CD14-positive monocyte (primary cell): ENCODE results near the gene HTR1E. TPM values are rescaled to one million over a fixed set of nuclear protein-coding genes. Genes with fewer than 3 reads are reported as not detected.

Experiments used
- DNase-seq, 3 donors: peaks; one replicate each; pipeline ENCODE4 v3.0.0-alpha.2; 2011 to 2022
- H2AFZ ChIP-seq: 2 replicates; pipeline ENCODE4 v1.6.0; 2012; ENCODE audit warnings: mild to moderate bottlenecking, low read depth, low read length, inconsistent platforms; ENCODE audit not compliant: insufficient read depth, poor library complexity, severe bottlenecking
- H3K27ac ChIP-seq, 2 donors: 1 replicate in 1 of 2; 2 replicates in 1 of 2; pipeline ENCODE4 v1.5.1; 2012 to 2013; ENCODE audit warnings: low read length in 2 of 2, control low read depth in 1 of 2, inconsistent platforms in 1 of 2, low read depth in 1 of 2, mild to moderate bottlenecking in 1 of 2
- H3K27me3 ChIP-seq, 2 donors: one replicate each; pipeline versions ENCODE4 v1.6.0 to v1.6.1; 2011 to 2013; ENCODE audit warnings: low read length in 2 of 2; ENCODE audit not compliant: control insufficient read depth in 2 of 2, insufficient read depth in 2 of 2
- H3K36me3 ChIP-seq, 2 donors: replicated peaks in 1 of 2; 1 replicate in 1 of 2; 2 replicates in 1 of 2; pipeline versions ENCODE4 v1.5.1 to v1.6.1; 2012 to 2013; ENCODE audit warnings: low read length in 2 of 2, control low read depth in 1 of 2, inconsistent platforms in 1 of 2, mild to moderate bottlenecking in 1 of 2; ENCODE audit not compliant: insufficient read depth in 2 of 2, control insufficient read depth in 1 of 2
- H3K4me1 ChIP-seq, 2 donors: 1 replicate in 1 of 2; 2 replicates in 1 of 2; pipeline versions ENCODE4 v1.5.1 to v1.6.1; 2012 to 2013; ENCODE audit warnings: low read length in 2 of 2, control low read depth in 1 of 2, inconsistent platforms in 1 of 2, mild to moderate bottlenecking in 1 of 2, moderate library complexity in 1 of 2; ENCODE audit not compliant: insufficient read depth in 2 of 2, control insufficient read depth in 1 of 2
- H3K4me2 ChIP-seq: replicated peaks from 2 replicates; pipeline ENCODE3; 2012; ENCODE audit warnings: low read length, moderate library complexity, mild to moderate bottlenecking; ENCODE audit not compliant: poor library complexity, severe bottlenecking; ENCODE audit errors: extremely low read depth
- H3K4me3 ChIP-seq, 3 experiments: fragments of 200-600 bp in 1 of 3; sonication (generic) in 1 of 3; replicated peaks in 1 of 3; 1 replicate in 2 of 3; 2 replicates in 1 of 3; pipeline ENCODE4 v1.5.1; 2011 to 2013; ENCODE audit warnings: low read length in 3 of 3, mild to moderate bottlenecking in 3 of 3, control low read depth in 2 of 3, low read depth in 2 of 3, inconsistent platforms in 1 of 3, moderate library complexity in 1 of 3
- H3K79me2 ChIP-seq: 2 replicates; pipeline ENCODE4 v1.6.0; 2012; ENCODE audit warnings: mild to moderate bottlenecking, control low read depth, inconsistent platforms, low read length, moderate library complexity; ENCODE audit not compliant: insufficient read depth
- H3K9ac ChIP-seq: 2 replicates; pipeline ENCODE4 v1.6.0; 2017; ENCODE audit warnings: low read length, mild to moderate bottlenecking; ENCODE audit not compliant: insufficient read depth, poor library complexity, severe bottlenecking
- H3K9me3 ChIP-seq, 2 donors: replicated peaks in 1 of 2; 1 replicate in 1 of 2; 2 replicates in 1 of 2; pipeline versions ENCODE4 v1.5.1 to v1.6.1; 2012 to 2013; ENCODE audit warnings: low read length in 2 of 2, control low read depth in 1 of 2; ENCODE audit not compliant: control insufficient read depth in 1 of 2, insufficient read depth in 1 of 2
- H4K20me1 ChIP-seq: 2 replicates; pipeline ENCODE4 v1.6.0; 2012; ENCODE audit warnings: mild to moderate bottlenecking, low read length, control low read depth, moderate library complexity; ENCODE audit not compliant: insufficient read depth
- H3K27ac Mint-ChIP-seq, 7 donors: one replicate each; pipeline ENCODE4 v1.8.0; 2020; ENCODE audit warnings: mild to moderate bottlenecking in 7 of 7, mixed read lengths in 7 of 7, moderate library complexity in 6 of 7, inconsistent platforms in 2 of 7
- H3K27me3 Mint-ChIP-seq, 3 donors: one replicate each; pipeline ENCODE4 v1.8.0; 2021 to 2022; ENCODE audit warnings: low read depth in 3 of 3, mild to moderate bottlenecking in 3 of 3, mixed read lengths in 3 of 3, moderate library complexity in 3 of 3, inconsistent platforms in 1 of 3
- H3K36me3 Mint-ChIP-seq, 2 donors: one replicate each; pipeline ENCODE4 v1.8.0; 2020; ENCODE audit warnings: mixed read lengths in 2 of 2, inconsistent platforms in 1 of 2, mild to moderate bottlenecking in 1 of 2
- H3K4me1 Mint-ChIP-seq: one replicate; pipeline ENCODE4 v1.8.0; 2020; ENCODE audit warnings: mild to moderate bottlenecking, mixed read lengths
- H3K4me3 Mint-ChIP-seq, 2 donors: one replicate each; pipeline ENCODE4 v1.8.0; 2020; ENCODE audit warnings: mild to moderate bottlenecking in 2 of 2, mixed read lengths in 2 of 2, moderate library complexity in 1 of 2
- H3K9me3 Mint-ChIP-seq, 7 donors: one replicate each; pipeline ENCODE4 v1.8.0; 2020 to 2022; ENCODE audit warnings: mixed read lengths in 7 of 7, mild to moderate bottlenecking in 6 of 7, moderate library complexity in 6 of 7, inconsistent platforms in 2 of 7
- WGBS: methylation state at CpG from one replicate; pipeline ENCODE4 v1.1.5; 2013; ENCODE audit warnings: missing lambda C conversion rate; ENCODE audit not compliant: insufficient coverage; 5-methylcytosine and 5-hydroxymethylcytosine counted together
- intact Hi-C, 2 donors: fragments of 100-400 bp; cut with micrococcal nuclease; formaldehyde crosslinking; loops; one replicate each; pipeline versions ENCODE4 v1.15.0 to v1.15.1; 2023
- polyA plus RNA-seq, 3 donors: library from polyadenylated mRNA; depleted of rRNA in 1 of 3; unstranded in 2 of 3; stranded (reverse) in 1 of 3; fragments of 300-500 nt in 2 of 3; fragments of >200 nt in 1 of 3; fragmentation: Illumina TruSeq in 2 of 3; gene quantifications; 1 replicate in 2 of 3; 2 replicates in 1 of 3; pipeline ENCODE4 v1.2.3, GENCODE V29; 2012 to 2021
- TF ChIP-seq, protein P1 (sequence below): fragments of 200-600 bp; IDR thresholded peaks from one replicate; pipeline ENCODE4 v1.8.0; 2022; ENCODE audit warnings: antibody characterized with exemption, mild to moderate bottlenecking

HTR1E gene
- polyA plus RNA-seq, 3 donors, result not detected

DNA sequence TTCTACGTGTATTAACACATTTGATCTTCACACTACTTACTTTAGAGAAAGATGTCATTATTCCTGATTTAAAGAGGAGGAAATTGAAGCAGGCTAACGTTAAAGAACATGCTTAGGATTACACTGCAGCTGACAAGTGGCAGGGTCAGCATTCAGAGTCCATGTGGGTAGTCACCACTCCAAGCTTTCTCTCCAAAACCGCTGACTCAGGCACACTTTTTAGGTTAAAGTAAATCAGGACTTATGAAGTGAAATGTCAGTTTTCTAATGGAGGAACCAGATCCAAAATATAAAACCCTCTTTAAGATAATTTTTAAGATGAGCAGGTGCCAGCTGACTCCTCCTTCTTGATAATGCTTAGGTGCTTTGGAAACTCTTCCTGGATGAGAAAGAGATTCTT is 75.4 kb downstream of the HTR1E start:
- no peaks in the 10 kb centered on the region for H3K27me3 ChIP-seq
- TF ChIP-seq, protein P1, sequence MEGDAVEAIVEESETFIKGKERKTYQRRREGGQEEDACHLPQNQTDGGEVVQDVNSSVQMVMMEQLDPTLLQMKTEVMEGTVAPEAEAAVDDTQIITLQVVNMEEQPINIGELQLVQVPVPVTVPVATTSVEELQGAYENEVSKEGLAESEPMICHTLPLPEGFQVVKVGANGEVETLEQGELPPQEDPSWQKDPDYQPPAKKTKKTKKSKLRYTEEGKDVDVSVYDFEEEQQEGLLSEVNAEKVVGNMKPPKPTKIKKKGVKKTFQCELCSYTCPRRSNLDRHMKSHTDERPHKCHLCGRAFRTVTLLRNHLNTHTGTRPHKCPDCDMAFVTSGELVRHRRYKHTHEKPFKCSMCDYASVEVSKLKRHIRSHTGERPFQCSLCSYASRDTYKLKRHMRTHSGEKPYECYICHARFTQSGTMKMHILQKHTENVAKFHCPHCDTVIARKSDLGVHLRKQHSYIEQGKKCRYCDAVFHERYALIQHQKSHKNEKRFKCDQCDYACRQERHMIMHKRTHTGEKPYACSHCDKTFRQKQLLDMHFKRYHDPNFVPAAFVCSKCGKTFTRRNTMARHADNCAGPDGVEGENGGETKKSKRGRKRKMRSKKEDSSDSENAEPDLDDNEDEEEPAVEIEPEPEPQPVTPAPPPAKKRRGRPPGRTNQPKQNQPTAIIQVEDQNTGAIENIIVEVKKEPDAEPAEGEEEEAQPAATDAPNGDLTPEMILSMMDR, result no peak
- Mint-ChIP-seq H3K9me3 (peaks cover 0 to 7% (median 2%) of the 10 kb centered on the region in 7 donors), H3K4me3 (no peak overlapping the region), H3K36me3 (no peaks in the 10 kb centered on the region), H3K4me1 (no peaks in the 10 kb centered on the region), H3K27me3 (peaks cover 0 to 4% (median 2%) of the 10 kb centered on the region in 3 donors), H3K27ac (no peak overlapping the region)
- H3K9me3 ChIP-seq, result peaks cover 0 to 4% of the 10 kb centered on the region in 2 donors
- H4K20me1 ChIP-seq, result no peaks in the 10 kb centered on the region
- no peaks in the 10 kb centered on the region for H3K4me1 ChIP-seq
- intact Hi-C loops, result no loop called here
- no CpG with 5 or more reads among the region's 3 CpGs for WGBS
- H3K36me3 ChIP-seq, result no peaks in the 10 kb centered on the region
- H3K9ac ChIP-seq, result no peak overlapping the region
- H3K79me2 ChIP-seq, result no peaks in the 10 kb centered on the region
- no peak overlapping the region for H2AFZ ChIP-seq
- no peak overlapping the region for H3K4me3 ChIP-seq
- no peak overlapping the region for H3K4me2 ChIP-seq
- H3K27ac ChIP-seq, result no peak overlapping the region
- no peak for DNase-seq

GRCh38 chr6:87016772-87017171 is 79.4 kb downstream of the HTR1E start:
- DNase-seq, result no peak
- H3K27ac Mint-ChIP-seq, result no peak overlapping the region
- intact Hi-C loops, result no loop called here

More at GRCh38 chr6:87016772-87017171, 79.4 kb downstream of the HTR1E start:
- Mint-ChIP-seq H3K4me1 (no peaks in the 10 kb centered on the region), H3K9me3 (peaks cover 0 to 7% (median 2%) of the 10 kb centered on the region in 7 donors), H3K36me3 (no peaks in the 10 kb centered on the region), H3K27me3 (peaks cover 0 to 4% (median 2%) of the 10 kb centered on the region in 3 donors), H3K4me3 (no peak overlapping the region)
- Histone ChIP-seq H3K4me2 (no peak overlapping the region), H2AFZ (no peak overlapping the region), H3K4me1 (no peaks in the 10 kb centered on the region), H3K9me3 (peaks cover 0 to 4% of the 10 kb centered on the region in 2 donors), H3K79me2 (no peaks in the 10 kb centered on the region), H3K27ac (no peak overlapping the region), H3K4me3 (no peak overlapping the region), H3K9ac (no peak overlapping the region), H3K27me3 (no peaks in the 10 kb centered on the region), H3K36me3 (no peaks in the 10 kb centered on the region), H4K20me1 (no peaks in the 10 kb centered on the region)
- no CpG with 5 or more reads among the region's 2 CpGs for WGBS
- TF ChIP-seq, protein P1, result no peak
